RWPE2 (cell line): ENCODE measurements around the gene OR7A10.

Source experiments
- ATAC-seq: fragments of 200-7000 bp; cut with Tn5 transposase; 3 replicates; pipeline ENCODE4 v1.9.1; 2021; ENCODE audit warnings: low read depth
- DNase-seq: peaks from one replicate; pipeline ENCODE4 v3.0.0-alpha.2; 2020; ENCODE audit warnings: low spot score
- H3K27ac ChIP-seq: fragments of 450-650 bp; 2 replicates; pipeline ENCODE4 v1.5.1; 2017; ENCODE audit warnings: mild to moderate bottlenecking; ENCODE audit not compliant: poor library complexity, severe bottlenecking
- H3K27me3 ChIP-seq: fragments of 250-450 bp; sonication (Bioruptor Pico); 2 replicates; pipeline ENCODE4 v1.5.1; 2021; ENCODE audit warnings: mild to moderate bottlenecking, moderate library complexity; ENCODE audit not compliant: insufficient read depth, poor library complexity, severe bottlenecking
- H3K36me3 ChIP-seq: fragments of 250-450 bp; sonication (Bioruptor Pico); 2 replicates; pipeline ENCODE4 v1.5.1; 2020; ENCODE audit warnings: low read depth, mild to moderate bottlenecking, moderate library complexity
- H3K4me1 ChIP-seq: fragments of 250-450 bp; sonication (Bioruptor Pico); 2 replicates; pipeline ENCODE4 v1.5.1; 2021; ENCODE audit warnings: mild to moderate bottlenecking, moderate library complexity; ENCODE audit not compliant: insufficient read depth, poor library complexity, severe bottlenecking
- H3K4me3 ChIP-seq: fragments of 250-450 bp; sonication (Bioruptor Pico); 2 replicates; pipeline ENCODE4 v1.5.1; 2021; ENCODE audit warnings: mild to moderate bottlenecking, moderate library complexity; ENCODE audit not compliant: severe bottlenecking
- H3K9me3 ChIP-seq: fragments of 250-450 bp; sonication (Bioruptor Pico); 2 replicates; pipeline ENCODE4 v1.5.1; 2021; ENCODE audit warnings: mild to moderate bottlenecking, moderate library complexity; ENCODE audit not compliant: severe bottlenecking
- CTCF ChIP-seq: fragments of 450-650 bp; IDR thresholded peaks from one replicate; pipeline ENCODE4 v1.5.1; 2017; ENCODE audit warnings: mild to moderate bottlenecking, moderate library complexity; ENCODE audit not compliant: poor library complexity, severe bottlenecking

Gene OR7A10

GRCh38 chr19:14837391-14837790 is 11.3 kb downstream of the OR7A10 start:
- Histone ChIP-seq H3K9me3 (no peaks in the 10 kb centered on the region), H3K27me3 (no peaks in the 10 kb centered on the region), H3K4me1 (no peaks in the 10 kb centered on the region), H3K36me3 (no peaks in the 10 kb centered on the region), H3K27ac (no peak overlapping the region), H3K4me3 (no peak overlapping the region)
- DNase-seq (no peak), ATAC-seq (no peak)
- no peak for TF ChIP-seq CTCF

GRCh38 chr19:14835011-14835410 is 13.7 kb downstream of the OR7A10 start, which contains the start of the genes OR7A5 and OR7C1:
TSS of gene OR7A5 (minus strand) at chr19:14835185. CDS start at chr19:14828241, 6,944 bp downstream.
TSS of gene OR7C1 (minus strand) at chr19:14835185. CDS start at chr19:14800136, 35,049 bp downstream.
- H3K4me1 ChIP-seq = no peaks in the 10 kb centered on the region
- H3K36me3 ChIP-seq = no peaks in the 10 kb centered on the region
- DNase-seq (no peak), ATAC-seq (no peak)
- no peak within 1 kb of the TSS for H3K27ac ChIP-seq
- no peak within 1 kb of the TSS for H3K4me3 ChIP-seq
- H3K9me3 ChIP-seq = no peaks in the 10 kb centered on the region
- TF ChIP-seq CTCF = no peak
- no peaks in the 10 kb centered on the region for H3K27me3 ChIP-seq

- H3K27ac ChIP-seq = no peak overlapping the region
- DNase-seq (no peak), ATAC-seq (no peak)
- H3K36me3 ChIP-seq = no peaks in the 10 kb centered on the region
- H3K4me1 ChIP-seq = peaks cover 4% of the 10 kb centered on the region
- TF ChIP-seq CTCF = no peak
- no peaks in the 10 kb centered on the region for H3K9me3 ChIP-seq
- no peaks in the 10 kb centered on the region for H3K27me3 ChIP-seq
- no peak overlapping the region for H3K4me3 ChIP-seq
These were observed 18.0 kb downstream of the OR7A10 start for GRCh38 chr19:14830702-14831101.

GRCh38 chr19:14826006-14826405 is 22.7 kb downstream of the OR7A10 start:
- no peak for TF ChIP-seq CTCF

GRCh38 chr19:14821937-14822336 is 26.8 kb downstream of the OR7A10 start:
- no peak for DNase-seq
- ATAC-seq = no peak
- H3K4me3 ChIP-seq = no peak overlapping the region
- no peaks in the 10 kb centered on the region for H3K9me3 ChIP-seq
- TF ChIP-seq CTCF = no peak
- H3K27ac ChIP-seq = no peak overlapping the region
- peaks cover 4% of the 10 kb centered on the region for H3K4me1 ChIP-seq
- no peaks in the 10 kb centered on the region for H3K27me3 ChIP-seq
- H3K36me3 ChIP-seq = no peaks in the 10 kb centered on the region

More at GRCh38 chr19:14826006-14826405, 22.7 kb downstream of the OR7A10 start:
- DNase-seq = no peak
- peak; percentile 84 for ATAC-seq
- H3K27me3 ChIP-seq = no peaks in the 10 kb centered on the region
- H3K36me3 ChIP-seq = no peaks in the 10 kb centered on the region
- H3K9me3 ChIP-seq = no peaks in the 10 kb centered on the region
- H3K27ac ChIP-seq = no peak overlapping the region
- H3K4me1 ChIP-seq = peaks cover 4% of the 10 kb centered on the region
- H3K4me3 ChIP-seq = no peak overlapping the region
